K562 (cell line): ENCODE data around the gene SLC29A4. TPM values are rescaled to one million over a fixed set of nuclear protein-coding genes. Genes with fewer than 3 reads are reported as not detected.
A peak's percentile ranks its signal among the peaks of the same experiment; 100 is the strongest.

Experiments used
- ATAC-seq: fragments of 200-7000 bp; cut with Tn5 transposase; 3 replicates; pipeline ENCODE4 v1.9.1; 2020; ENCODE audit warnings: moderate library complexity
- BruUV-seq: library from RNA; stranded (reverse); fragments of 400-500 nt; replicated peaks from 2 replicates; lab custom pipeline; 2021; lab: Mats Ljungman, UMichigan
- CTCF ChIA-PET: fragments of 300-600 bp; formaldehyde crosslinking; extraction: SDS; loops from one replicate; lab custom pipeline; 2021; ENCODE audit warnings: low intra/inter-chr PET ratio; lab: Yijun Ruan, JAX
- POLR2A ChIA-PET: fragments of 300-600, 350-650 bp; sonication (Branson Sonifier 250); formaldehyde crosslinking; extraction: SDS; loops from one replicate; lab custom pipeline; 2021; ENCODE audit warnings: antibody characterized with exemption, inconsistent platforms; lab: Yijun Ruan, JAX
- DNase-seq, 4 experiments: peaks; one replicate each; pipeline versions ENCODE4 v3.0.0 to v3.0.0-alpha.2; 2011 to 2018; ENCODE audit warnings: low spot score in 3 of 4, mixed read lengths in 3 of 4; ENCODE audit errors: extremely low read depth in 1 of 4
- FAIRE-seq: peaks from 2 replicates; lab custom pipeline; 2011; peaks lifted over from hg19 to GRCh38; lab: Jason Lieb, UNC
- H2AFZ ChIP-seq: 2 replicates; pipeline ENCODE4 v1.6.0; 2011; ENCODE audit warnings: low read depth, low read length, control low read depth, inconsistent platforms
- H3K27ac ChIP-seq: fragments of 200-600 bp; 3 replicates; pipeline ENCODE4 v1.8.0; 2011; ENCODE audit warnings: low read depth, mild to moderate bottlenecking, control low read depth, inconsistent platforms, low read length, moderate library complexity, mixed read lengths; ENCODE audit errors: extremely low read depth
- H3K27me3 ChIP-seq, 2 experiments: fragments of 300-600 bp in 1 of 2; 2 replicates in 1 of 2; 3 replicates in 1 of 2; pipeline versions ENCODE4 v1.6.0 to v1.8.0; 2011; ENCODE audit warnings: inconsistent platforms in 2 of 2, low read length in 2 of 2, mild to moderate bottlenecking in 1 of 2, mixed read lengths in 1 of 2, moderate library complexity in 1 of 2; ENCODE audit not compliant: control insufficient read depth in 2 of 2, insufficient read depth in 2 of 2
- H3K36me3 ChIP-seq: fragments of 300-600 bp; 3 replicates; pipeline ENCODE4 v1.8.0; 2011; ENCODE audit warnings: mild to moderate bottlenecking, low read length, inconsistent platforms; ENCODE audit not compliant: control insufficient read depth, insufficient read depth
- H3K4me1 ChIP-seq, 2 experiments: fragments of 200-600 bp in 1 of 2; replicated peaks in 1 of 2; 2 replicates in 1 of 2; 3 replicates in 1 of 2; pipeline versions ENCODE4 v1.5.1 to v1.8.0; 2011; ENCODE audit warnings: inconsistent platforms in 2 of 2, low read length in 2 of 2, mild to moderate bottlenecking in 1 of 2, mixed read lengths in 1 of 2, moderate library complexity in 1 of 2; ENCODE audit not compliant: control insufficient read depth in 2 of 2, insufficient read depth in 2 of 2
- H3K4me2 ChIP-seq: 2 replicates; pipeline ENCODE4 v1.6.1; 2011; ENCODE audit warnings: low read length, control low read depth, inconsistent platforms, mixed read lengths; ENCODE audit not compliant: insufficient read depth
- H3K4me3 ChIP-seq: fragments of 200-600 bp; sonication (generic), shearing (Covaris generic); 2 replicates; pipeline ENCODE4 v1.5.1; 2016; ENCODE audit warnings: control low read depth, inconsistent platforms
- H3K79me2 ChIP-seq: fragments of 200-600 bp; 3 replicates; pipeline ENCODE4 v1.8.0; 2011; ENCODE audit warnings: low read length, inconsistent platforms; ENCODE audit not compliant: control insufficient read depth, insufficient read depth
- H3K9ac ChIP-seq, 2 experiments: 2 replicates each; pipeline versions ENCODE4 v1.6.0 to v1.6.1; 2011; ENCODE audit warnings: low read depth in 2 of 2, low read length in 2 of 2, control low read depth in 1 of 2, inconsistent platforms in 1 of 2, mild to moderate bottlenecking in 1 of 2, mixed read lengths in 1 of 2; ENCODE audit not compliant: insufficient read depth in 1 of 2
- H3K9me1 ChIP-seq: one replicate; pipeline ENCODE4 v1.6.0; 2011; ENCODE audit warnings: inconsistent platforms, mild to moderate bottlenecking, low read length, moderate library complexity; ENCODE audit not compliant: control insufficient read depth, insufficient read depth
- H3K9me3 ChIP-seq: replicated peaks from 2 replicates; pipeline ENCODE4 v1.5.1; 2011; ENCODE audit warnings: low read depth, low read length, inconsistent platforms; ENCODE audit not compliant: control insufficient read depth, insufficient read depth
- H4K20me1 ChIP-seq: replicated peaks from 2 replicates; pipeline ENCODE4 v1.6.1; 2011; ENCODE audit warnings: low read length, inconsistent platforms, mixed read lengths; ENCODE audit not compliant: control insufficient read depth, insufficient read depth
- CTCF ChIP-seq, 3 experiments: IDR thresholded peaks in 2 of 3; conservative IDR thresholded peaks in 1 of 3; 2 replicates each; pipeline ENCODE4 v1.5.1; 2011 to 2012; ENCODE audit warnings: low read length in 3 of 3, mild to moderate bottlenecking in 3 of 3, control low read depth in 2 of 3, improper control_type of control experiment in 1 of 3, inconsistent platforms in 1 of 3, low read depth in 1 of 3, mixed read lengths in 1 of 3, moderate library complexity in 1 of 3; ENCODE audit not compliant: insufficient read depth in 2 of 3
- DIDO1 ChIP-seq: fragments of 450-650 bp; IDR thresholded peaks from 2 replicates; pipeline ENCODE4 v1.6.1; 2016; ENCODE audit warnings: low read depth, missing biosample characterization, missing genetic modification characterization
- FOXP1 ChIP-seq: sonication (generic); formaldehyde crosslinking; IDR thresholded peaks from 2 replicates; pipeline ENCODE4 v1.8.0; 2022; ENCODE audit warnings: mild to moderate bottlenecking, missing genetic modification reagents
- HNRNPUL1 ChIP-seq: fragments of 200-400 bp; formaldehyde crosslinking; IDR thresholded peaks from 2 replicates; pipeline ENCODE4 v1.6.1; 2017; ENCODE audit warnings: low read length
- KDM1A ChIP-seq, 2 experiments: fragments of 450-650 bp; IDR thresholded peaks; 2 replicates each; pipeline ENCODE4 v1.6.1; 2016; ENCODE audit warnings: mild to moderate bottlenecking in 2 of 2
- RAD21 ChIP-seq, 2 experiments: fragments of 250-450 bp in 1 of 2; fragments of 450-650 bp in 1 of 2; sonication (Bioruptor Pico) in 1 of 2; formaldehyde crosslinking in 1 of 2; IDR thresholded peaks in 1 of 2; conservative IDR thresholded peaks in 1 of 2; 2 replicates each; pipeline versions ENCODE4 v1.4.0 to v1.8.0; 2020 to 2022; ENCODE audit warnings: mild to moderate bottlenecking in 2 of 2, moderate library complexity in 1 of 2
- RBBP5 ChIP-seq: fragments of 200-600 bp; sonication (generic); IDR thresholded peaks from 2 replicates; pipeline ENCODE4 v1.6.1; 2012; ENCODE audit warnings: borderline replicate concordance, mild to moderate bottlenecking, low read length, control low read depth, inconsistent platforms; ENCODE audit not compliant: insufficient read depth, poor library complexity, severe bottlenecking
- RFX5 ChIP-seq: IDR thresholded peaks from 2 replicates; pipeline ENCODE4 v1.6.1; 2011; ENCODE audit warnings: low read depth, mild to moderate bottlenecking, improper control_type of control experiment, low read length
- SAFB ChIP-seq: fragments of 200-400 bp; formaldehyde crosslinking; IDR thresholded peaks from 2 replicates; pipeline ENCODE4 v1.6.1; 2017; ENCODE audit warnings: low read depth, low read length, borderline replicate concordance
- ZNF263 ChIP-seq: sonication (generic); formaldehyde crosslinking; IDR thresholded peaks from 2 replicates; pipeline ENCODE4 v1.8.0; 2022; ENCODE audit warnings: mild to moderate bottlenecking, missing genetic modification reagents, borderline replicate concordance
- whole genome bisulfite sequencing: fragments of 100-300 bp; shearing (Covaris generic); methylation state at CpG from one replicate; pipeline ENCODE4 v1.1.6; 2016; ENCODE audit warnings: low coverage, mixed read lengths; ENCODE audit not compliant: insufficient coverage; ENCODE audit errors: missing lambda C conversion rate; 5-methylcytosine and 5-hydroxymethylcytosine counted together
- in situ Hi-C: fragments of 300-500 bp; cut with MboI; formaldehyde crosslinking; loops from 4 replicates; pipeline ENCODE4 v1.15.0; 2018; ENCODE audit warnings: inconsistent platforms, mixed read lengths
- intact Hi-C: fragments of 100-400 bp; cut with micrococcal nuclease; formaldehyde crosslinking; loops from 2 replicates; pipeline ENCODE4 v1.14.2; 2022
- polyA plus RNA-seq, 8 experiments: library from polyadenylated mRNA; depleted of rRNA in 4 of 8; stranded (reverse) in 5 of 8; unstranded in 3 of 8; fragments of >200 nt; fragmentation: Nextera tagmentation in 2 of 8; fragmentation: Illumina TruSeq in 1 of 8; extraction: Ambion mirVana in 2 of 8; extraction: Trizol in 1 of 8; gene quantifications; 2 replicates each; pipeline versions ENCODE4 v1.2.1 to v1.2.3, GENCODE V29; 2011 to 2014; ENCODE audit warnings: inconsistent platforms in 1 of 8, missing spikeins in 1 of 8
- total RNA-seq, 7 experiments: library from RNA; depleted of rRNA in 6 of 7; stranded (reverse); fragments of >200 nt in 6 of 7; fragmentation: Illumina TruSeq in 2 of 7; extraction: Trizol in 2 of 7; gene quantifications; 2 replicates each; pipeline versions ENCODE4 v1.2.1 to v1.2.3, GENCODE V29; 2011 to 2021; ENCODE audit warnings: low replicate concordance in 1 of 7
- TF ChIP-seq, protein P1 (sequence below), 2 experiments: fragments of 450-650 bp; conservative IDR thresholded peaks; 2 replicates each; pipeline ENCODE4 v1.6.1; 2017; ENCODE audit warnings: mild to moderate bottlenecking in 2 of 2, moderate library complexity in 2 of 2
- TF ChIP-seq, protein P2 (sequence below): sonication (generic); formaldehyde crosslinking; IDR thresholded peaks from 2 replicates; pipeline ENCODE4 v1.8.1; 2023; ENCODE audit warnings: mild to moderate bottlenecking, missing genetic modification reagents

SLC29A4 gene
- total and polyA plus RNA-seq, 9 of the 15 experiments (the other 6 are each of a cell fraction or from before 2014, with no cell fraction given) = 0.01 to 1.2 (median 0.37) TPM

DNA sequence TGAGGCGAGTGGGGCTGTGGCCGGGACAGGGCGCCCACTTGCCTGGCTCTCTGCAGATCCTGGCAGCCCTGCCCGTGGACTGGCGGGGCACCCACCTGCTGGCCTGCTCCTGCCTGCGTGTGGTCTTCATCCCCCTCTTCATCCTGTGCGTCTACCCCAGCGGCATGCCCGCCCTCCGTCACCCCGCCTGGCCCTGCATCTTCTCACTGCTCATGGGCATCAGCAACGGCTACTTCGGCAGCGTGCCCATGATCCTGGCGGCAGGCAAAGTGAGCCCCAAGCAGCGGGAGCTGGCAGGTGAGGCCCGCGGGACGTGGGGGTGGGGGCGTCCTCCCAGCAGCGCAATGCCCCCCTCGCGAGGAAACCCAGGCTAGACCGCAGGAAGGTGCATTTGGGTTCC, 17.6 kb downstream of the SLC29A4 start (continued):
- TF ChIP-seq, protein P1, sequence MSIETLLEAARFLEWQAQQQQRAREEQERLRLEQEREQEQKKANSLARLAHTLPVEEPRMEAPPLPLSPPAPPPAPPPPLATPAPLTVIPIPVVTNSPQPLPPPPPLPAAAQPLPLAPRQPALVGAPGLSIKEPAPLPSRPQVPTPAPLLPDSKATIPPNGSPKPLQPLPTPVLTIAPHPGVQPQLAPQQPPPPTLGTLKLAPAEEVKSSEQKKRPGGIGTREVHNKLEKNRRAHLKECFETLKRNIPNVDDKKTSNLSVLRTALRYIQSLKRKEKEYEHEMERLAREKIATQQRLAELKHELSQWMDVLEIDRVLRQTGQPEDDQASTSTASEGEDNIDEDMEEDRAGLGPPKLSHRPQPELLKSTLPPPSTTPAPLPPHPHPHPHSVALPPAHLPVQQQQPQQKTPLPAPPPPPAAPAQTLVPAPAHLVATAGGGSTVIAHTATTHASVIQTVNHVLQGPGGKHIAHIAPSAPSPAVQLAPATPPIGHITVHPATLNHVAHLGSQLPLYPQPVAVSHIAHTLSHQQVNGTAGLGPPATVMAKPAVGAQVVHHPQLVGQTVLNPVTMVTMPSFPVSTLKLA (conservative IDR thresholded peaks at IDR 0.05) = no peak
- TF ChIP-seq HNRNPUL1 (no peak), FOXP1 (no peak), RFX5 (no peak), KDM1A (IDR thresholded peaks at IDR 0.05) (no peak)

DNA sequence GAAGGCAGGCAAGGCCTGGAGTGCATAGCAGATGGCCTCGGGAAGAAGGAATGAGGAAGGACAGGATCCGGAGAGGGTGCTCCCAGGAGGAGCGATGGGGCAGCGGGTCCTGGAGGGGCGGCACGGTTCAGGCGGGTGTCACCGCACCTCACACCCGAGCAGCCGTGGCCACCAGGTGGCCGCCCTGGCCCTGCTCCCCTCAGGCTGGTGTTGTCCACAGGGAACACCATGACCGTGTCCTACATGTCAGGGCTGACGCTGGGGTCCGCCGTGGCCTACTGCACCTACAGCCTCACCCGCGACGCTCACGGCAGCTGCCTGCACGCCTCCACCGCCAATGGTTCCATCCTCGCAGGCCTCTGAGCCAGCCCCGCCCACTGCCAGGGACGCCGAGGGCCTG, 19.8 kb downstream of the SLC29A4 start:
- TF ChIP-seq DIDO1 (tag) (no peak), RAD21 (CRISPR knock-in tag; conservative IDR thresholded peaks at IDR 0.05 in 1 of 2, IDR thresholded peaks at IDR 0.05 in 1 of 2) (peak in 1 of 2 experiments; percentile 36; a peak in 2 of 4 replicates), CTCF (IDR thresholded peaks at IDR 0.05 in 2 of 3, conservative IDR thresholded peaks at IDR 0.05 in 1 of 3; ENCODE audit: insufficient read depth in 2 of 3, low read depth in 1 of 3, low read length in 3 of 3) (peak; percentile 16 to 29 (median 27); a peak in 4 of 6 replicates), SAFB (no peak), RBBP5 (no peak), ZNF263 (CRISPR knock-in tag) (peak; percentile 84)
- TF ChIP-seq, protein P2, sequence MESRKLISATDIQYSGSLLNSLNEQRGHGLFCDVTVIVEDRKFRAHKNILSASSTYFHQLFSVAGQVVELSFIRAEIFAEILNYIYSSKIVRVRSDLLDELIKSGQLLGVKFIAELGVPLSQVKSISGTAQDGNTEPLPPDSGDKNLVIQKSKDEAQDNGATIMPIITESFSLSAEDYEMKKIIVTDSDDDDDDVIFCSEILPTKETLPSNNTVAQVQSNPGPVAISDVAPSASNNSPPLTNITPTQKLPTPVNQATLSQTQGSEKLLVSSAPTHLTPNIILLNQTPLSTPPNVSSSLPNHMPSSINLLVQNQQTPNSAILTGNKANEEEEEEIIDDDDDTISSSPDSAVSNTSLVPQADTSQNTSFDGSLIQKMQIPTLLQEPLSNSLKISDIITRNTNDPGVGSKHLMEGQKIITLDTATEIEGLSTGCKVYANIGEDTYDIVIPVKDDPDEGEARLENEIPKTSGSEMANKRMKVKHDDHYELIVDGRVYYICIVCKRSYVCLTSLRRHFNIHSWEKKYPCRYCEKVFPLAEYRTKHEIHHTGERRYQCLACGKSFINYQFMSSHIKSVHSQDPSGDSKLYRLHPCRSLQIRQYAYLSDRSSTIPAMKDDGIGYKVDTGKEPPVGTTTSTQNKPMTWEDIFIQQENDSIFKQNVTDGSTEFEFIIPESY = peak; percentile 71
- TF ChIP-seq, all 486 proteins: peak for 4
- DNase-seq (no peak), ATAC-seq (peak; percentile 80), FAIRE-seq (no peak)
- no peaks in the 10 kb centered on the region for H3K9me1 ChIP-seq
- no TSS peak for BruUV-seq
- H3K4me2 ChIP-seq = no peak overlapping the region
- no peak overlapping the region for H3K4me3 ChIP-seq
- peaks cover 0 to 54% of the 10 kb centered on the region in 2 experiments; a peak in 3 of 5 replicates for H3K27me3 ChIP-seq
- no peaks in the 10 kb centered on the region for H3K9me3 ChIP-seq
- WGBS = 19% methylated on average over 20 of the region's 25 CpGs
- ChIA-PET POLR2A (no interaction called here), CTCF (no interaction called here)
- H4K20me1 ChIP-seq = no peaks in the 10 kb centered on the region
- H3K36me3 ChIP-seq = no peaks in the 10 kb centered on the region
- peaks cover 0 to 34% of the 10 kb centered on the region in 2 experiments; a peak in 2 of 5 replicates for H3K4me1 ChIP-seq
- intact Hi-C loops (no loop called here), in situ Hi-C loops (no loop called here)
- H2AFZ ChIP-seq = no peak overlapping the region
- no peaks in the 10 kb centered on the region for H3K79me2 ChIP-seq
- H3K27ac ChIP-seq = no peak overlapping the region
- no peak overlapping the region for H3K9ac ChIP-seq
